GM18907 (cell line): ENCODE data around the gene CHCHD1.
"Not testable (repeated sequence)": the region's sequence is repeated elsewhere in the genome, so short reads cannot be mapped to it uniquely, and the experiment has no call there.

Source experiments
- ATAC-seq: cut with Tn5 transposase; IDR thresholded peaks from one replicate; pipeline ENCODE4 v1.9.1; 2021; ENCODE audit warnings: mild to moderate bottlenecking, moderate library complexity; ENCODE audit not compliant: unreplicated experiment

CHCHD1 gene

DNA sequence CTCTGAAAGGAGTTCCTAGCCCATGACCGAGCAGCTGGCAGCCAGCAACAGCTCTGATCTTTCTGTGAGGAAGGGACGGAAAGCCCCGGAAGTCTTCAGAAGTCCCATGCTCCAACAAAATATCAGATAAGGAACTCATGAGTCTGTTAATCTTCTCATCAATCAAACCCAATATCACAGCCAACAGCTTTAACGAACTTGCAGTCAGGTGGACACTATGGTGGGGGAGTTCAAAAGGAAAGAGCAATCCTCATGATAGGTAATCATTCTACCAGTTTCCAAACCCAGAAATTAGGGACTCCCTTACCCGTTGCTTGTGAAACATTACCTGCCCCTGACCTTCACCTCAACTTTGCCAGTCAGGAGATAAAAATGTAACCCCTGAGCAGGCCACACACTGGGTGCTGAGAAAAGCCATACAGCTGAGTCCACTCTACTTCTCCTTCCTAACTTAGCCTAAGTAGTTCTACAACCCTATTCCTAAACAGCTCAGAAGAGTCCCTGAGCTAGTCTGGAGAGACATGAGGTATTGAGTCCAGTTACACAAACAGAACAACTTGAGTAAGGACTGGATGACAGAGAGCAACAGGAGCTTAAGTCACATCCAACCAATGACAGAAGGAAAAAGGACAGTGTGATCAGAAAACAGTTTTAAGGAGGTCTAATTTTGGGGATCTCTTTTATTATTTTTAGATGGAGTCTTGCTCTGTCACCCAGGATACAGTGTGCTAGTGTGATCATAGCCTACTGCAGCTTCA is 27.4 kb downstream of the CHCHD1 start:
- no peak for ATAC-seq

DNA sequence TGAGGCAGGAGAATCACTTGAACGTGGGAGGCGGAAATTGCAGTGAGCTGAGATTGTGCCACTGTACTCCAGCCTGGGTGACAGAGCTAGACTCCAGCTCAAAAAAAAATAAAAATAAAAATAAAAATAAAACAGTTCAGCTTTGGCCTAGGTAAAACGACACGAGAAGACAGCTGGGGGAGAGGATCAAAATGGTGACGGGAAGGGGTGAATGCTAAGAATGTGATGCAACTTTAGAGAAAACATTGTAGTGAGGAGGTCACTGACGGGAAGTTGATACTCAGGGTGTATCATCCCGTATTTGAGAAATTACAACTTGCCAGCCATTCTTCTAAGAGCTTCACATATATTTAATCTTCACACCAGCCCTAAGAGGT is 28.5 kb downstream of the CHCHD1 start:
- no peak for ATAC-seq

DNA sequence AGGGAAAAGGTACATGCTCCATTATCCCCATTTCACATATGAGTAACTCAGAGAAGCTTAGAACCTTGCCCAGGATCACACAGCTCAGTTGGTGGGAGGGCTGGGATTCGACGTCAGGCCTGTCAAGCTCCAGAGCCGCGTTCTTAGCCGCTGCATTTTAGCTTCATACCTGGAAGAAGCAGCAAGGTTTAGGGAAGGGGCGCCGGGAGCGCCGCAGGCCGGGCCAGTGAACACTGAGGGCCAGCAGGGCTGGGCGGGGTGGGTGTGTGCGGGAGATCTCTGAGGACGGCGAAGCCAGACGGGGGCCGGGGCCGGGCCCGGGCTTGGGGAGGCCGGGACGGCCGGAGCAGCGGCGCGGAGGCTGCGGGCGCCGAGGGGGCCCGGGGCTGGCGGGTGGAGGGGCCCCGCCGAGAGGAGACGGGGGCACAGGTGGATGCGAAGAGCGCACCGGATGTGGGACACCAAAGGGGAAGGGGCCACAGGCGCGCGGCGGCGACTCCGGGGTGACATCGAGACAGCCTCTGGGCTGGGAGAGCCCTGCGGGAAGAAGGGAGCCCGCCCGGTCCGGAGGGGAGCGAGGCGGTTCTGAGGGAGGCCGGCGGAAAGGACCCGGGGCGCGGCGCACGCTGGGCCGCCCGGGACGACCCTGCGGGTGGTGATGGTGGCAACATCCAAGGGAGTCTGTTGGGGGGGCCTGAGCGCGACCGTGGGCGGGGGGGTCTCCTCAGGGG is 29.1 kb downstream of the CHCHD1 start:
- ATAC-seq: peak; percentile 36

DNA sequence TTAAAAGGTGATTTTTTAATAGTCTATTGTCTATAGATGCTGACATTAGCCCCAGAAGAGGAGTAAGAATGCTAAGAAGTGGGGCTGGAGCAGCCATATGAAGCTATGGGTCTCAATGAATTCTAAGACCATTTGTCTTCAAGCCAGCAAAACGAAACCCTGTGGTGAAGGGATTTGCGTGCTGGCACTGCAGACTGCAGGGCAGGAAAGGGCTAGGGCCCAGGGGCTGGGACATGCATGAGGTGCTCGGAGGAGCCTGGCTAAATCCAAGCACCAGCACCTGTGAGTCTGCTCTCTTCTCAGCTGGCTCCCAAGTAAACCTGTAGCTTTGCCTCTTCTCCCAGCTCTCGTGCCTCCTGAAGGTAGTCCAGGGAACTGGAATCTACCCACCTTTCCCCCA is 30.8 kb downstream of the CHCHD1 start:
- ATAC-seq: no peak

DNA sequence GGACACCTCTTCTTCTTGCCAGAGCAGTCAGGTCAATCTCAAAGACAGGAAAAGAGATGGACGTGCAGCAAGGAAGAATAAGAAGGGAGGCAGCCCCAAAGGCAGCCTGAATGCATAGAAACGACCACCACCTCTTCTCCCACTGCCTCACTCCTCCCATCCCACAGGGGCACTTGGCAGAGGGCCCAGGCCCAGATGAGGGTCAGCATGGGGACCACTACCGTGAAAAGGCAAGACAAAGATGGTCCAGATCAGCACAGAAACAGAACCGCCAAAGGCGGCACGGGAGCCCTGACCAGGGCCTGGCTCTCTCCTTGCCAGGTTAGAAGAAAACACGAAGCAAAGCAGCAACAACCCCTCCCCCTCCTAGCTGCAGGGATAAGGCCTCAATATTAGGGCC is 31.5 kb downstream of the CHCHD1 start:
- no peak for ATAC-seq

DNA sequence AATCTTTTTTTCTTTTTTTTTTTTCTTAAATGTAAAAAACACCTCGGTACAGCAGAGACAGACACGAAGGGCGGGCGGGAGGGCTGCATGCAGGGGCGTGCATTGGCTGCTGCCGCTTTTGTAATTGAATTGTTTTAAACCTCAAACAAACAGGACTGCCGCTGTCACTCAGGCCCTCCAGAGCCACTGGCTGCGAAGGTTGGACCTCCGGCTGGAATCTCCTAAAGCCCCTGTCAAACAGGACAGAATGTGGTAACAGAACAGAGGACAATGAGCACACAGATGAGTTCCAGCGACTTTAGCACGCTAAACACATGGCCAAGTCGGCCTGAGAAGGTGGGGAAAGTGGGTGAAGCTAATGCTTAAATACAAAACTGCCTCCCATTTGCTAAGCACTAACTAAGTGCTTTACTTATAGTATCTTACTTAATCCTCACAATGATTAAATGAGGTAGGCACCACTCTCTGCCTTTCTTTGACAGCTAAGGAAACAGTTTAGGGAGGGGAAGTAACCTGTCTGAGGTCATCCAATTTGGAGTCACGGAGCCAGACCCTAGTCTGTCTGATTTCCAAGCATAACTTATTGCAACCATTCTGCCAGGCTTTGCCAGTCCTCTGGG is 32.5 kb downstream of the CHCHD1 start:
- ATAC-seq: no peak

DNA sequence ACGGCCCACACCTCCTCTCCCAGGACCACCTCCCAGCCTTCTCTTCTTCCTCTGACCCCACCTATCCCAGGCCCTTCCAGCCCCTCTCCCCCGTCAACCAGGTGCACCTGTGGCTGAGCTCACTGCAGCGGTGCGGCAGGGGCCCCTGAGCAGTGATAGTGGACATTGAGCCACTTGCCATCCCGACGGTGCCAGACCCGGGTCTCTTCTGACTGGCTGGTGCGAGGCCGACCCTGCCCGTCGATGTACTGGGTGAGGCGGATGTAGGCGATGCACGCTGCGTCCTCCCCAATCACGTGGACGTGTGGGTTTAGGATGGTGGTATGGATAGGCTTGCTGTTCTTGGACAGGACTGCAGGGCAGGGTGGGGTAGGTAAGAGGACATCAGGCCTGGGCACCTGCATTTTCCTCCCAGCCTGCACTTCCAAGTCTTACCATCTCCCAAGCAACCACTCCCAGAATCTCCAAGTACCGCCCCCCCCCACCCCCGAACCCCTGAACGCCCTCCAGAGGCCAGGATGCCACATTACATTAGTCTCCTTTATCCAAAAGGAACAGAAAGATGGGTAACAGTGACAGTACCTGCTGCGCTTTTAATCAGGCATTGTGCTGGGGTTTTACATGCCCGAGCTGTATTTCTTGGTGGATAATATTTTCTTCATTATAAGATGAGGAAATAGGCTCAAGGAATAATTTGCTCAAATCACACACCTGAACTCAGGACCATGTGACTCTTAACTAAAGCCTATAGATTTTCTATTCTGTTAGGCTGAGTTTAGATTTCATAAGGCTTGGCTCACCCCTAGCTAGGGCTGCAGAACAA is 33.3 kb downstream of the CHCHD1 start:
- ATAC-seq: no peak

DNA sequence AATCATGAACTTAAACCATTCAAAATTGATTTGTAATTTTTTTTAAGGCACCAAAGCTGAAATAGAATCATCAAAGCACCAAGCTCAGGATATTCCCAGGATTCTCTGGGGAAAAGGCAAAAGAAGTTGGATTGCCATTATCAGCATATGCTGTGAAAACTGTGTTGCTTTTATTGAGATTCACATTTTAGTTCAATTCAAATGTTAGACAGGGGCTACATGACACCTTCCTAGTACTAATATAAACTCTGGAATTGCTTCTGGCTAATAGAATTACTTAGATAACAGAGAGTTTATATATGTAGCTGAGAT is 33.8 kb downstream of the CHCHD1 start:
- no peak for ATAC-seq

DNA sequence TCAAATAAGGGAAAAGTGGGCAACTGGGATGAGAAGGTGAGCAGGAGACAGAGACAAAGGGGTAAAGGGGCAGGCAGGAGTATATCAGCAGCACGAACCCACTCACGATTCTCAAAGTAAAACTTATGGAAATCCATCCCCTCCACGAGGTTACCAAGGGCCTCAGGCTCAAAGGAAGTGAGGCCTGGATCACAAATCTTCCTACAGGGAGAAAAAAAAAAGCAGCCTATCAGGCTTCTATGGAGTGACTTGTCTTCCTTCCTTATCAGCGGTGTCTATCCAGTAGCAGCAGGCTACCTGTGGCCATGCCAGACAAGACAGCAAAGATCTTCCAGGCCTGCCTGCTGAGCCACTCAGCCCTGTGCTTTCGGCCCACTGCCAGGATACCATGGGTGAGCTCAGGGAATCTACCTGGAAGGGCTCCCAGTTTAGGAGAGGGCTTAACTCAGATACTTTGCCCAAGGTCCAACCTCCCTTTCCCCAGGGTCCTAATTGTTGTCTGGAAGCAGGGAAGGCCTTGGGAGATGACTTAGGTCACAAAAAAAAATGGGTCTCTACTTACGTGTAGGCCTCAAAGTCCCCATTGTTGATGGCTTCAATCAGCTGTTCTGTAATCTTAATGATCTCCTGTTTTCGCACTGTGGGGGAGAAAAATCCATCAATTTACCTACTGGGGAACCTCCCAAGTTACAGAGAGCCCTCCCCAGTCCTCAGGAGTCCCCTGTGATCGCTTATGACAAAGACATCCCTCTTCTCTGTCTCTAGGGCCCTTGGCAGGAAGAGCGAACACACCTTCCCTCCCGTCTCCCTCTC is 35.3 kb downstream of the CHCHD1 start:
- no peak for ATAC-seq

DNA sequence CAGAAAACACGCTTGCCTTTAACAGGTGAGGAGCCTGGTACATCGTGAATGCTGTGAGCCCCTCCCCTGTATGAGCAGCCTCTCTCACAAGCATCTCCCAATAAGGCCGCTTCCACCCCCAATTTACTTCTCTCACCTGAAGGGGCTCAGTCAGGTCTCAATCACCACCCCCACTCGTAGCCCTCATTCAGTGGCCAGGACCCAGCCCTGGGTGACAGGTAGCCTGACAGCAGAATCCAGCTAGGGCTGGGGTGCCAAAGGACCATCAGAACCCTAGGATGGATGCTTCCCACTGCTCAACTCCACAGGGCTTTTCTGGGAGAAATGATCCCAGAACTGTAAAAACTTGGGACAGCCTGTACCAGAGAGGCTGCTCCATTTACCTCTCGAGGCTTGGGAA is 36.0 kb downstream of the CHCHD1 start:
- no peak for ATAC-seq

DNA sequence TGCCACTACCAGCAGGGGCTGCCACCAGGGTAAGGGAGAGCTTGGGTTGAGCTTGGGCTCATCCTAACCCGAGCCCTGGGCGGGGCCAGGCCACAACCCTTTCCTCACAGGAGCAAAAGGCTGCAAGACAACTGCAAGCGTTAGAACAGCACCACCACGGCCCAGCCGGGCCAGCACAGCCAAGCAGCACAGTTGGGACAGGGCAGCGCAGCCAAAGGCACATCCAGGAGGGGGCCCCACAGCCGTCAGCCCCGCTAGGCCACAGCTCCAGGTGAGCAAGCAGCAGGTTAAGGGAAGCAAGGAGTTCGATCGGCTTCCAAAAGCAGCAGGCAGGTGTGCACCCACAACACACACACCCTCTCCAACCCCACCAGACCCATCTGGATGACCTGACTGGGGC is 36.6 kb downstream of the CHCHD1 start:
- no peak for ATAC-seq

DNA sequence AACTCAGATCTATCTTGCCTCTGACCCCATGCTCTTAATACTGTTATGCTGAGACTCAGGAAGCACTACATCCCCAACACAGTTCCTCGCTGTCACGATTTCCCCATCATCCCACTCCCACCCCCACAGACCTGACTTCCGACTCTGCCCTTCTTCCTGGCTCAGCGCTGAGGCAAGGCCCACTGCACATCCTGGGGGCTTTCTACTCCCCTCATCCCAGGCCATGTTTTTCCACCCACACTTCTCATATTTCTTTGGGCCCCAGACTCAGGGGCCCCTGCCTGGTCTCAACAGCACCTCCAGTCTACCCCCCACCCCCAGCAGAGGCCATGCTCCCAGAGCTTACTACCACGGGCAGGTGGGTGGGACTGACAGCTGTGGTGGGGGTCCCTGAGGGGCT is 37.2 kb downstream of the CHCHD1 start:
- no peak for ATAC-seq

DNA sequence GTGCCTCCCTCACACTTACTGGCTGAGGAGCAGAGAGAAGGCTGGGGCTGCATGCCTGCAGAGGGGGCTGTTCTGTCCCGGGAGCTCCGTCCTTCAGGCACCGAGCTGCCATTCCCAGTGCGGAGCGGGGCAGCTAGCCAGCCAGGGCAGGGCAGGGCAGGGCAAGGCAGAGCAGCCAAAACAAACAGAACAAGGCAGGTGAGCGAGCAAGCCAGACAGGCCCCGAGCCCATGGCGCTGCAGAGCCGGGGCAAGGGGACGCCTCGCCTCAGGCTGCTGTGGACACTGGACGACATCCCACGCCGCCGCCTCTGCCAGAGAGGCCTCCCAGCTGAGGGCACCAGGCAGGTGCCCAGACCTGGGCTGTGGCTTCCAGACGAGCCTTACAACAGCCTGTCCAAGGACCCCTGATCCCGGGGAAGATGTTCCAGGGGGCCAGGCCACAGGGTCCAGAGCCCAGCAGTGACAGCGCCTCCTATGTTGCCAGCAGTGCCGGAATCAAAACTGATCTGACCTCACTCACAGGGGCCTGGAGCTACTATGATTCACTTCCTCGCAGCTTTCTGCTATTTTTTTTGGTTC is 37.8 kb downstream of the CHCHD1 start:
- ATAC-seq: no peak

DNA sequence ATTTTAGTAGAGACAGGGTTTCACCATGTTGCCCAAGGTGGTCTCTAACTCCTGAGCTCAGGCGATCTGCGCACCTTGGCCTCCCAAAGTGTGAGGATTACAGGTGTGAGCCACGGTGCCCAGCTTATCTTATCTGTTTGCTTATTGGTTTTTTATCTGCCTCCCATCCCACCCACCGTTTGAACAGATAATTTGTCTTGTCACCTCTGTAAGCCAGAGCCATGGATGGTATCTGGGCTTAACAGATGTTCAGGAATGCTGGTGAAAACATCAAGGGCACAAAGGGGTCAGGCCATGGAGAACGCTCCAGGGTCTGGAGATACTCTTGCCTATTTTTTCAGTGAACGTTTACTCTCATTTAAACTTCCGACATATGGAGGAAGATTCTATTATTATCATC is 41.5 kb downstream of the CHCHD1 start:
- ATAC-seq: no peak

DNA sequence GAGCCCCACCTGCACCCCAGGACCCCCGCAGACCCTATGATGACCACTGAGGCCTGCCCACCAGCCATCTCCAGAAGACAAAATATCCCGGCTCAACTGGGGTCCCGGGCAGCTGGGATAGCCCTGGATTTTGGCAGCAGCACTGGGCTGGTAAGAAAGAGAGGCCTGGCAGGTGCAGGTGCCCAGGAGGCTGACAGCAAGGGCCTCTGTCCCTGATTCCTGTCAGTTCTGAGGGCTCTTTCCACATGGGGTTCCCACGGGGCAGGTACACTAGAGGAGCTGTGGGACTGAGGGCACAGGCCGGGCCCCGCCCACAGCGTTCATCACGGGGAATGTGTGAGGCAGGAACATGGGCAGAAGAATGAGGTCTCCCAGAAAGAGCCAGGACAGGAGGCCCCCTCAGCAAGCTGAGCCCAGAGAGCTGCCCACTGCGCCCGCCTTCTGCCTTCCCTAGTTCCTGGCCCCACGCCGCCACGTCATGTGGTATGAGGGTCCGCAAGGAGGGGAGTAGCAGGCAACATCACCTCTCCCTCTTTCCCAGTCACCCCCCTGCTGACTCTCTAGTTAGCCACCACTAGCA is 42.4 kb downstream of the CHCHD1 start:
- no peak for ATAC-seq

DNA sequence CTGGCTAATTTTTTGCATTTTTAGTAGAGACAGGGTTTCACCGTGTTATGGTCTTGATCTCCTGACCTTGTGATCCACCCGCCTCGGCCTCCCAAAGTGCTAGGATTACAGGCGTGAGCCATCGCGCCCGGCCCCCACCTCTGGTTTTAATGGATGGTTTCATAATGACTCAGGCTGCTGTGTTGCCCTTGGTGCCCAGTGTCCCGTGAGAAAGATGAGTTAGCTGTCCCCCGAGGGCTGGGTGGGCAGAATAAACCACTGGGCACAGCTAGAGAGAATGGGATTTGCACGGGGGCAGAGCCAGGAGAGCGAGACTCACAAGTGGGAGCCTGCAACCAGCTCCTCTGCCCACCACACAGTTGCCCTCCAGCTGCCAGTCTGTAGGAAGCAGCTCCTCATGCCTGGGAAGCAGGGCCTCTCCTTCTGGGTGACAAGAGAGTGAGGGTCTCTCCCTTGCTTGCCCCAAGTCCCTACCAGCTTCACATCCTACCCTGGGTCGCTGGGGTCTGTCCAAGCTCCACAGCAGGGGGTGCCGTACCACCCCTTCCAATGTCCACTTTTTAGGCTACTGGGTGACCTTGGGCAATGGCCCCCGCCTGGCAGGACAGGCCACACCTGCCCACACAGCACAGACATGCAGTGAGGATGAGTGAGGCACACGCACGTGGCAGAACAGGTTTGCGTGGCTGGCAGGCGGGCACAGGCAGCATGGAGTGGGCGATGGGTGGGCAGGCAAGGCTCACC is 45.7 kb downstream of the CHCHD1 start:
- ATAC-seq: no peak

DNA sequence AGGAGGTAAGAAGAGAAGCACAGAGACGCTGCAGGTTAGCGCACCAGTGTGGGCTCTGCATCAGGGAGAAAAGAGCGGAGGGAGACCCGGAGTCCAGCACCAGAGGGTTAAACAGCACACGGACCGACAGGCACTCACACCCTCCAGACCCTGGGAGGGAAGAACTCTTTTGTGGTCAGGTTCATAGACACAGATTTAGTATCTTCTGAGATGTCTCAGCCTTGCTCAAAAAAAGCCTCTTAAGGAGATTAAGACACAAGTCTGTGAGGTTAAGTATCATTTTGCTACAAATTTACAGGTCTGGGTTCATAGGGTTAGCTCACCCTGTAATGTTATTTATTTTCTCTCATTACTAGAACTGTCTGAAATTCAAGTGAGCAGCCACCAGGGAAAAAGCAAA is 46.3 kb downstream of the CHCHD1 start:
- no peak for ATAC-seq

DNA sequence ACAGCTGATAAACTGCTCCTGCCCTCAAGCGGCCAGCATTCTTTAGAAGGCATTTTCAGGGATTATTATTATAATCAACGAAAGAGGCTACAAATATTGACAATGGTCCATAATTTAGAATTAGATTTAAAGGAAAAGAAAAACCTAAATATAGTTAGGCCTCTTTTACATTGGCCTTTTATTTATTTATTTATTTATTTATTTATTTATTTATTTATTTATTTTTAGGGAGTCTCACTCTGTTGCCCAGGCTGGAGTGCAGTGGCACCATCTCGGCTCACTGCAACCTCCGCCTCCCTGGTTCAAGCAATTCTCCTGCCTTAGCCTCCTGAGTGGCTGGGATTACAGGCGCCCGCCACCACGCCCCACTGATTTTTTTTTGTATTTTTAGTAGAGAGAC is 47.2 kb downstream of the CHCHD1 start:
- not testable (repeated sequence) for ATAC-seq
